PC-9 (cell line): ENCODE measurements around the gene MCTP1. TPM values are rescaled to one million over a fixed set of nuclear protein-coding genes. Genes with fewer than 3 reads are reported as not detected.

Experiments used
- BruUV-seq: library from RNA; stranded (reverse); fragments of 400-500 nt; replicated peaks from 2 replicates; lab custom pipeline; 2021; lab: Mats Ljungman, UMichigan
- CTCF ChIA-PET: fragments of 300-600 bp; sonication (Branson Sonifier 250); formaldehyde crosslinking; loops from one replicate; lab custom pipeline; 2022; ENCODE audit warnings: antibody characterized with exemption; lab: Charles Lee
- POLR2A ChIA-PET: fragments of 300-600 bp; sonication (Branson Sonifier 250); formaldehyde crosslinking; loops from one replicate; lab custom pipeline; 2022; ENCODE audit warnings: antibody characterized with exemption; ENCODE audit not compliant: unreplicated experiment; lab: Charles Lee
- DNase-seq, 2 experiments: peaks; one replicate each; pipeline versions ENCODE4 v3.0.0 to v3.0.0-alpha.2; 2015 to 2022; ENCODE audit warnings: mixed read lengths in 1 of 2
- H2AFZ ChIP-seq: fragments of 200-600 bp; sonication (generic); 2 replicates; pipeline ENCODE4 v1.8.1; 2017; ENCODE audit warnings: antibody characterized with exemption
- H3F3A ChIP-seq: fragments of 200-600 bp; sonication (generic); 2 replicates; pipeline ENCODE4 v1.8.1; 2017; ENCODE audit warnings: antibody characterized with exemption, mild to moderate bottlenecking, low read depth; ENCODE audit not compliant: insufficient read depth
- H3K27ac ChIP-seq: fragments of 200-600 bp; sonication (generic); 2 replicates; pipeline ENCODE4 v1.6.1; 2016; ENCODE audit warnings: mixed run types
- H3K27me3 ChIP-seq: fragments of 200-600 bp; sonication (generic); 2 replicates; pipeline ENCODE4 v1.6.1; 2016; ENCODE audit warnings: low read depth, mixed run types; ENCODE audit not compliant: insufficient read depth
- H3K36me3 ChIP-seq: fragments of 200-600 bp; sonication (generic); 2 replicates; pipeline ENCODE4 v1.6.1; 2016; ENCODE audit warnings: low read depth, mixed run types
- H3K4me1 ChIP-seq: fragments of 200-600 bp; sonication (generic); replicated peaks from 2 replicates; pipeline ENCODE4 v1.6.1; 2016; ENCODE audit warnings: mixed run types; ENCODE audit not compliant: insufficient read depth
- H3K4me2 ChIP-seq: fragments of 200-600 bp; sonication (generic); 2 replicates; pipeline ENCODE4 v1.6.1; 2017; ENCODE audit warnings: mixed run types
- H3K4me3 ChIP-seq: fragments of 200-600 bp; sonication (generic); 2 replicates; pipeline ENCODE4 v1.6.1; 2016; ENCODE audit warnings: mixed run types
- H3K79me2 ChIP-seq: fragments of 200-600 bp; sonication (generic); 2 replicates; pipeline ENCODE4 v1.6.1; 2017; ENCODE audit warnings: low read depth, mixed run types
- H3K9me2 ChIP-seq: fragments of 200-600 bp; sonication (generic); 2 replicates; pipeline ENCODE4 v1.8.1; 2017; ENCODE audit warnings: mild to moderate bottlenecking; ENCODE audit not compliant: insufficient read depth
- H3K9me3 ChIP-seq: fragments of 200-600 bp; sonication (generic); 2 replicates; pipeline ENCODE4 v1.8.1; 2016; ENCODE audit warnings: low read depth; ENCODE audit not compliant: insufficient read depth
- H4K20me1 ChIP-seq: fragments of 200-600 bp; sonication (generic); 2 replicates; pipeline ENCODE4 v1.8.1; 2017; ENCODE audit not compliant: insufficient read depth
- EZH2 ChIP-seq: fragments of 200-600 bp; sonication (generic); IDR thresholded peaks from 2 replicates; pipeline ENCODE4 v1.8.0; 2017; ENCODE audit warnings: antibody characterized with exemption, low read depth
- intact Hi-C: fragments of 100-400 bp; cut with micrococcal nuclease; formaldehyde crosslinking; loops from one replicate; pipeline ENCODE4 v1.10.0; 2022; ENCODE audit not compliant: unreplicated experiment
- total RNA-seq: library from RNA; stranded (reverse); gene quantifications from 2 replicates; pipeline ENCODE4 v1.2.3, GENCODE V29; 2021
- TF ChIP-seq, protein P1 (sequence below): fragments of 200-600 bp; sonication (generic); conservative IDR thresholded peaks from 2 replicates; pipeline ENCODE4 v1.6.1; 2017; ENCODE audit warnings: mixed run types, antibody characterized with exemption, mild to moderate bottlenecking, moderate library complexity

Gene MCTP1
- total RNA-seq, 1 experiment from 2014 or later: 3.9 TPM

DNA sequence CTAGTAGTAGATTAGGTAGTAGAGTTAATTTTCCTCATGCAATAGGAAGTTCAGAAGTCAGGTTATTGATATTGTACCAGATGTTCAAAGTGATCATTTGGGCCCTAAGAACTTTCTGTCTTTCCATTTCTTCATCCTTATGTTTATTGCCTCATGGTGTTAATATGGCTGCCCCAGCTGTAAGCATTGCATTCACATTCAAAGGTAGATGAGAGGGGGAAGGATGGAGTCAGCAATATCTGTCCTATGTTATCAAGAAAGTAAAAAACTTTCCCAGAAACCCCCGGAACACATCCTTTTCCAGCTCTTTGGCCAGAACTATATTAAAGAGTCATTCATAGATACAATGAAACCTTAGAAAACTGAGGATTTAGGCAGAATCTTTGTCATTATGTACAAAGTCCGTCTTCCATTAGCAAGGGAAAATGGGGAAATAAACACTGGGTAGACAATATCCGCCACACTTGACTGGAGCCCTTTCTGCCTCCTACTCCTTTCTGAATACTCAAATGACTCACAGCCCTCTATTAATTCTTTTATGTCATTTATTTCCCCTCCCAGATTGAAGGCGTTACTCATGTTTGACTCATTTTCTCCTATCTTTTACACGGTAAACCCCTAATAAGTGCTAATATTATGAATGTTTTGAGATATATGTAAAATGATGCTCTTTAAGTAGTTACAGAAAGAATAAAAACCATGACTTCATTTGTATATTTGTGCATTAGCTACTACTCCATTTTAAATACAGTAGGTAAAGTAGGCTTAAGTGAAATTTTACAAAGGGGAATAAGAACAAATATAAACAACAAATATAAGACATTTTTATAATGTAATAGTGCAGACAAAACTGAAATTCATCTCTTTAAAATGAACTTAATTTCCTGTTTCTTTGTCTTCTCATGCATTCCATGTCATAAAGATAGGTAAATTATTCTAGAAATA lies 538.8 kb downstream of the MCTP1 start:
- Histone ChIP-seq H3K4me2 (no peak overlapping the region), H3K36me3 (no peaks in the 10 kb centered on the region), H3K9me2 (no peaks in the 10 kb centered on the region), H3K4me1 (no peaks in the 10 kb centered on the region), H2AFZ (no peak overlapping the region), H3K27ac (no peak overlapping the region), H3K79me2 (no peaks in the 10 kb centered on the region), H4K20me1 (no peaks in the 10 kb centered on the region), H3K9me3 (no peaks in the 10 kb centered on the region), H3K4me3 (no peak overlapping the region), H3F3A (no peaks in the 10 kb centered on the region), H3K27me3 (no peaks in the 10 kb centered on the region)
- DNase-seq: no peak
- intact Hi-C loops: no loop called here
- no TSS peak for BruUV-seq
- POLR2A ChIA-PET: no interaction called here
- CTCF ChIA-PET: no interaction called here
- TF ChIP-seq EZH2: no peak
- TF ChIP-seq, protein P1, sequence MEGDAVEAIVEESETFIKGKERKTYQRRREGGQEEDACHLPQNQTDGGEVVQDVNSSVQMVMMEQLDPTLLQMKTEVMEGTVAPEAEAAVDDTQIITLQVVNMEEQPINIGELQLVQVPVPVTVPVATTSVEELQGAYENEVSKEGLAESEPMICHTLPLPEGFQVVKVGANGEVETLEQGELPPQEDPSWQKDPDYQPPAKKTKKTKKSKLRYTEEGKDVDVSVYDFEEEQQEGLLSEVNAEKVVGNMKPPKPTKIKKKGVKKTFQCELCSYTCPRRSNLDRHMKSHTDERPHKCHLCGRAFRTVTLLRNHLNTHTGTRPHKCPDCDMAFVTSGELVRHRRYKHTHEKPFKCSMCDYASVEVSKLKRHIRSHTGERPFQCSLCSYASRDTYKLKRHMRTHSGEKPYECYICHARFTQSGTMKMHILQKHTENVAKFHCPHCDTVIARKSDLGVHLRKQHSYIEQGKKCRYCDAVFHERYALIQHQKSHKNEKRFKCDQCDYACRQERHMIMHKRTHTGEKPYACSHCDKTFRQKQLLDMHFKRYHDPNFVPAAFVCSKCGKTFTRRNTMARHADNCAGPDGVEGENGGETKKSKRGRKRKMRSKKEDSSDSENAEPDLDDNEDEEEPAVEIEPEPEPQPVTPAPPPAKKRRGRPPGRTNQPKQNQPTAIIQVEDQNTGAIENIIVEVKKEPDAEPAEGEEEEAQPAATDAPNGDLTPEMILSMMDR: no peak

DNA sequence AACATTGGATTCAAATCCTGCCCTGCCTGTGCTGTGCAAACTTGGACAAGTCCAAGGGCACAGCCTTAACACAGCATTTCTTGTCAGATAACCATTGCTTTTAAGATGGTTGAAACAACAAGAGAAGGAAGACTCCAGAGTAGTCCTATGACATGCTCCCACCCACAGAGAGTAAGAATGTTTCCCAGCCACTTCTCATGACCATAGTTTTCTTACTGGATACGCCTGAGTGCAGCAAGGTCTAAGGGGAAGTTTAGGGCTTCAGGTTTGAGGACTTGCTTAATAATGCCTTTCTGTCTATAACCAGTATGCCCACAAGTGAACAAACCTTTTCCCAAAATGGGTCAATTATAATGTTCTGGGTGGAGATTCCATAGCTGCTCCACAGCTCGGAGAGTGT lies 540.0 kb downstream of the MCTP1 start:
- Histone ChIP-seq H4K20me1 (no peaks in the 10 kb centered on the region), H3F3A (no peaks in the 10 kb centered on the region), H3K4me3 (no peak overlapping the region), H3K9me3 (no peaks in the 10 kb centered on the region), H3K9me2 (no peaks in the 10 kb centered on the region), H2AFZ (no peak overlapping the region), H3K4me1 (no peaks in the 10 kb centered on the region), H3K4me2 (no peak overlapping the region), H3K36me3 (no peaks in the 10 kb centered on the region), H3K79me2 (no peaks in the 10 kb centered on the region), H3K27ac (no peak overlapping the region), H3K27me3 (no peaks in the 10 kb centered on the region)
- POLR2A ChIA-PET: no interaction called here
- DNase-seq: no peak
- intact Hi-C loops: no loop called here
- no TSS peak for BruUV-seq
- TF ChIP-seq, protein P1: no peak
- TF ChIP-seq EZH2: no peak
- CTCF ChIA-PET: no interaction called here

DNA sequence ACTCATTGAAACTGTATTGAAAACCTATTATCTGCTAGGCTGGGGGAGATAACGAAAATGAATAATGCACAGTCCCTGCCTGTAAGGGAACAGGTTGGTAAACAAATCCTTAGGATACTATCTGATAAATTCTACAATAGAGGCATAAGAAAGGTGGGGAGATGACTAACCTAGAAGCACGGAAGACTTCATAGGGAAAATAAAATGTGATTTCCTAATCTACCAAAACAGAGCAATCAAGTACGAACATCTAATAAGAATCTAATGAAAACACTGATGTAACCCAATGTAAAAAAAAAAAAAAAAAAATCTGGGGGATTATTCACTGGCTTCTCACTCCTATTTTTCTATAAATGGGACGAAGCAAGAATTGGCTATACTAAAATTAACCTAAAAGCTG lies 542.0 kb downstream of the MCTP1 start:
- POLR2A ChIA-PET: no interaction called here
- DNase-seq: no peak
- BruUV-seq: no TSS peak
- Histone ChIP-seq H3K4me3 (no peak overlapping the region), H3K79me2 (no peaks in the 10 kb centered on the region), H3F3A (no peaks in the 10 kb centered on the region), H2AFZ (no peak overlapping the region), H3K4me1 (no peaks in the 10 kb centered on the region), H3K9me3 (no peaks in the 10 kb centered on the region), H3K36me3 (no peaks in the 10 kb centered on the region), H3K27me3 (no peaks in the 10 kb centered on the region), H3K27ac (no peak overlapping the region), H3K4me2 (no peak overlapping the region), H4K20me1 (no peaks in the 10 kb centered on the region), H3K9me2 (no peaks in the 10 kb centered on the region)
- no peak for TF ChIP-seq EZH2
- TF ChIP-seq, protein P1: no peak
- CTCF ChIA-PET: interaction anchor here (0.6 to 0.7 kb wide), 2 partner anchors 85 to 868 kb away, joined by 4 to 5 read pairs; no protein-coding TSS in a partner anchor
- intact Hi-C loops: no loop called here
